H9 (cell line): Measurements from ENCODE around the gene PARPBP. TPM values are rescaled to one million over a fixed set of nuclear protein-coding genes. Genes with fewer than 3 reads are reported as not detected.
"Not testable (repeated sequence)": the region's sequence is repeated elsewhere in the genome, so short reads cannot be mapped to it uniquely, and the experiment has no call there.

Experiments used
- DNase-seq: peaks from one replicate; pipeline ENCODE4 v3.0.0-alpha.2; 2017
- H2AFZ ChIP-seq: one replicate; pipeline ENCODE4 v1.6.1; 2013; ENCODE audit warnings: mild to moderate bottlenecking, low read length, control low read depth, moderate library complexity
- H2AK5ac ChIP-seq: 2 replicates; pipeline ENCODE4 v1.6.1; 2013; ENCODE audit warnings: low read length, control low read depth, mixed read lengths; ENCODE audit not compliant: insufficient read length
- H2BK120ac ChIP-seq: one replicate; pipeline ENCODE4 v1.6.1; 2013; ENCODE audit warnings: low read depth, mild to moderate bottlenecking, low read length, control low read depth, inconsistent platforms; ENCODE audit not compliant: poor library complexity, severe bottlenecking
- H2BK12ac ChIP-seq: 2 replicates; pipeline ENCODE4 v1.6.1; 2013; ENCODE audit warnings: low read length, control low read depth, mixed read lengths, low read depth; ENCODE audit not compliant: insufficient read length
- H2BK15ac ChIP-seq: 2 replicates; pipeline ENCODE4 v1.6.1; 2013; ENCODE audit warnings: low read depth, low read length, control low read depth
- H2BK20ac ChIP-seq: one replicate; pipeline ENCODE4 v1.6.1; 2013; ENCODE audit warnings: low read depth, mild to moderate bottlenecking, low read length, control low read depth, inconsistent platforms; ENCODE audit not compliant: poor library complexity, severe bottlenecking
- H2BK5ac ChIP-seq: 2 replicates; pipeline ENCODE4 v1.6.1; 2013; ENCODE audit warnings: low read length, control low read depth, mixed read lengths; ENCODE audit not compliant: insufficient read length
- H3K14ac ChIP-seq: 2 replicates; pipeline ENCODE4 v1.6.1; 2013; ENCODE audit warnings: low read length, control low read depth; ENCODE audit not compliant: insufficient read depth
- H3K18ac ChIP-seq: 2 replicates; pipeline ENCODE4 v1.6.1; 2013; ENCODE audit warnings: low read depth, mild to moderate bottlenecking, mixed read lengths, low read length, control low read depth; ENCODE audit not compliant: insufficient read length
- H3K23ac ChIP-seq: 2 replicates; pipeline ENCODE4 v1.6.1; 2013; ENCODE audit warnings: low read length, control low read depth, mixed read lengths, low read depth; ENCODE audit not compliant: insufficient read length
- H3K23me2 ChIP-seq: 2 replicates; pipeline ENCODE4 v1.6.1; 2013; ENCODE audit warnings: low read depth, mild to moderate bottlenecking, mixed read lengths, low read length, control low read depth; ENCODE audit not compliant: insufficient read length, poor library complexity, severe bottlenecking
- H3K27ac ChIP-seq: 2 replicates; pipeline ENCODE4 v1.5.1; 2013; ENCODE audit warnings: low read length, control low read depth, mixed read lengths, low read depth; ENCODE audit not compliant: insufficient read length
- H3K27me3 ChIP-seq: 2 replicates; pipeline ENCODE4 v1.6.1; 2013; ENCODE audit warnings: low read length, control low read depth, inconsistent platforms; ENCODE audit not compliant: insufficient read depth
- H3K4ac ChIP-seq: 2 replicates; pipeline ENCODE4 v1.6.1; 2013; ENCODE audit warnings: low read depth, mild to moderate bottlenecking, control low read depth, inconsistent platforms, low read length, moderate library complexity
- H3K4me1 ChIP-seq: 2 replicates; pipeline ENCODE4 v1.6.1; 2013; ENCODE audit warnings: low read length, control low read depth, inconsistent platforms; ENCODE audit not compliant: insufficient read depth
- H3K4me2 ChIP-seq: 2 replicates; pipeline ENCODE4 v1.6.1; 2013; ENCODE audit warnings: low read length, control low read depth, mixed read lengths; ENCODE audit not compliant: insufficient read length, insufficient read depth
- H3K56ac ChIP-seq: 2 replicates; pipeline ENCODE4 v1.6.1; 2013; ENCODE audit warnings: low read depth, mild to moderate bottlenecking, mixed read lengths, low read length, control low read depth; ENCODE audit not compliant: insufficient read length
- H3K79me1 ChIP-seq: 2 replicates; pipeline ENCODE4 v1.6.1; 2013; ENCODE audit warnings: low read depth, mild to moderate bottlenecking, moderate library complexity, low read length, control low read depth, inconsistent platforms; ENCODE audit not compliant: insufficient read depth, poor library complexity, severe bottlenecking
- H3K79me2 ChIP-seq: 2 replicates; pipeline ENCODE4 v1.6.1; 2013; ENCODE audit warnings: low read length, control low read depth, inconsistent platforms; ENCODE audit not compliant: insufficient read depth
- H3K9ac ChIP-seq: 2 replicates; pipeline ENCODE4 v1.6.1; 2013; ENCODE audit warnings: low read length, control low read depth, mixed read lengths; ENCODE audit not compliant: insufficient read length; ENCODE audit errors: extremely low read depth
- H3K9me3 ChIP-seq: one replicate; pipeline ENCODE4 v1.6.1; 2013; ENCODE audit warnings: low read depth, low read length, inconsistent platforms; ENCODE audit not compliant: control insufficient read depth
- H3T11ph ChIP-seq: one replicate; pipeline ENCODE4 v1.6.1; 2013; ENCODE audit warnings: mild to moderate bottlenecking, low read length, control low read depth, inconsistent platforms
- H4K20me1 ChIP-seq: one replicate; pipeline ENCODE4 v1.6.1; 2013; ENCODE audit not compliant: control insufficient read depth, insufficient read length, insufficient read depth
- H4K5ac ChIP-seq: 2 replicates; pipeline ENCODE4 v1.6.1; 2013; ENCODE audit warnings: low read depth, mild to moderate bottlenecking, mixed read lengths, low read length, control low read depth; ENCODE audit not compliant: insufficient read length
- H4K8ac ChIP-seq: replicated peaks from 2 replicates; pipeline ENCODE4 v1.6.1; 2013; ENCODE audit warnings: low read length, control low read depth, mixed read lengths, low read depth; ENCODE audit not compliant: insufficient read length
- H4K91ac ChIP-seq: 2 replicates; pipeline ENCODE4 v1.6.1; 2013; ENCODE audit warnings: low read depth, mild to moderate bottlenecking, moderate library complexity, mixed read lengths, low read length, control low read depth; ENCODE audit not compliant: insufficient read length
- H3K27ac Mint-ChIP-seq, 3 experiments: 2 replicates in 2 of 3; 3 replicates in 1 of 3; pipeline ENCODE4 v1.8.0; 2020 to 2021; ENCODE audit warnings: mixed read lengths in 3 of 3, mild to moderate bottlenecking in 1 of 3, moderate library complexity in 1 of 3
- H3K27me3 Mint-ChIP-seq: 2 replicates; pipeline ENCODE4 v1.8.0; 2021; ENCODE audit warnings: low read depth, mild to moderate bottlenecking, moderate library complexity, mixed read lengths
- H3K36me3 Mint-ChIP-seq, 3 experiments: 2 replicates in 2 of 3; 3 replicates in 1 of 3; pipeline ENCODE4 v1.8.0; 2020 to 2021; ENCODE audit warnings: low read depth in 3 of 3, mixed read lengths in 3 of 3; ENCODE audit not compliant: insufficient read depth in 1 of 3
- H3K4me1 Mint-ChIP-seq, 2 experiments: 2 replicates each; pipeline ENCODE4 v1.8.0; 2020; ENCODE audit warnings: mixed read lengths in 2 of 2
- H3K4me3 Mint-ChIP-seq, 2 experiments: 2 replicates in 1 of 2; 3 replicates in 1 of 2; pipeline ENCODE4 v1.8.0; 2020 to 2021; ENCODE audit warnings: mild to moderate bottlenecking in 2 of 2, mixed read lengths in 2 of 2, moderate library complexity in 1 of 2
- H3K9me3 Mint-ChIP-seq, 2 experiments: 2 replicates in 1 of 2; 3 replicates in 1 of 2; pipeline ENCODE4 v1.8.0; 2020; ENCODE audit warnings: mild to moderate bottlenecking in 2 of 2, mixed read lengths in 2 of 2, moderate library complexity in 1 of 2
- WGBS: extraction: QIAGEN DNeasy Blood & Tissue Kit; methylation state at CpG from one replicate; pipeline ENCODE4 v1.1.7; 2013; ENCODE audit warnings: missing lambda C conversion rate, low lambda C conversion rate, mixed read lengths; ENCODE audit not compliant: insufficient read length; ENCODE audit errors: extremely low coverage; 5-methylcytosine and 5-hydroxymethylcytosine counted together
- total RNA-seq: library from RNA; stranded (reverse); gene quantifications from 2 replicates; pipeline ENCODE4 v1.2.1, GENCODE V29; 2021
- TF ChIP-seq, protein P1 (sequence below): fragments of 200-600 bp; sonication (generic); conservative IDR thresholded peaks from 3 replicates; pipeline ENCODE4 v1.8.0; 2021; ENCODE audit warnings: antibody characterized with exemption, mild to moderate bottlenecking

PARPBP gene
- total RNA-seq, 1 experiment from 2014 or later, result 32.1 TPM

DNA sequence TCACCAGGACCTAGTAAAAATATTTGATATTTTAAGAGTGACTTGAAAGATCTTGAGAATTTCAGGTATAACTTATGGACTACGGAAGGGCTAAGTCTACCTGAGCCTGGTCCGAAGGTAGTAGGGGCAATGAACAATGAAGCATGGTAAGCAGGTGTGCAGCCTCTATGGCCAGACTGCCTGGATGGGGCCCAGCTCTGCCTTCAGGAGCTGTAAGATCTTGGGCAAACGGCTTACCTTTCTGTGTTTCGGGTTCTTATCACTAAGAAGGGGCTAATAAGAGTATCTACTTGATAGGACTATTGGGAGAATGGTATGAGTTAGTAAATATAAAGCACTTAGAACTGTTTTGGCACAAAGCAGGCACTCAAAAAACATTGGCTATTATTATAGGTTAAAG, 39.1 kb upstream of the PARPBP start:
- no peaks in the 10 kb centered on the region for H4K20me1 ChIP-seq

DNA sequence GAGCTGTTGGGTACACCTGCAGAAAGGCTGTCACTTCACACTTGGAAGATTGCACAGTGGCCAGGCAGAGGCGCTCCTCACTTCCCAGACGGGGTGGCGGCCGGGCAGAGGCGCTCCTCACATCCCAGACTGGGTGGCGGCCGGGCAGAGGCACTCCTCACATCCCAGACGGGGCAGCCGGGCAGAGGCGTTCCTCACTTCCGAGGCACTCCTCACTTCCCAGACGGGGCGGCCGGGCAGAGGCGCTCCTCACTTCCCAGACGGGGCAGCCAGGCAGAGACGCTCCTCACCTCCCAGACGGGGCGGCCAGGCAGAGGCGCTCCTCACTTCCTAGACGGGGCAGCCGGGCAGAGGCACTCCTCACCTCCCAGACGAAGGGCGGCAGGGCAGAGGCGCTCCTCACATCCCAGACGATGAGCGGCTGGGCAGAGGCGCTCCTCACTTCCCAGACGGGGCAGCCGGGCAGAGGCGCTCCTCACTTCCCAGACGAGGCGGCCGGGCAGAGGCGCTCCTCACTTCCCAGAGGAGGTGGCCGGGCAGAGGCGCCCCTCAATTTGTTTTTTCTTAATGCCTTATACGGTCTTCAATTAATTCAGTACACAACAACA, 30.7 kb upstream of the PARPBP start:
- H3K27ac Mint-ChIP-seq, H4K20me1 ChIP-seq, H3K79me2 ChIP-seq, H3K9ac ChIP-seq, H3K18ac ChIP-seq, H3K27me3 ChIP-seq, DNase-seq, H3K56ac ChIP-seq, H2BK20ac ChIP-seq, H3K23me2 ChIP-seq, H2AFZ ChIP-seq, H2BK15ac ChIP-seq, H3K79me1 ChIP-seq, H4K5ac ChIP-seq, H3K27ac ChIP-seq, H3K14ac ChIP-seq, H3K4me3 Mint-ChIP-seq, H4K91ac ChIP-seq, H2BK12ac ChIP-seq, H2BK5ac ChIP-seq, H3T11ph ChIP-seq, H3K4me1 Mint-ChIP-seq, H3K4ac ChIP-seq, H3K23ac ChIP-seq, H2BK120ac ChIP-seq, H4K8ac ChIP-seq, H3K9me3 ChIP-seq, H3K4me1 ChIP-seq, H3K27me3 Mint-ChIP-seq, H3K4me2 ChIP-seq, H2AK5ac ChIP-seq: not testable (repeated sequence)
- H3K9me3 Mint-ChIP-seq, result peaks cover 10 to 11% of the 10 kb centered on the region in 2 experiments
- peaks cover 17 to 43% (median 39%) of the 10 kb centered on the region in 3 experiments for H3K36me3 Mint-ChIP-seq
- no CpG with 5 or more reads among the region's 38 CpGs for WGBS

More for the DNA sequence above, 39.1 kb upstream of the PARPBP start:
- Histone ChIP-seq H3K4me1 (no peaks in the 10 kb centered on the region), H3K4me2 (no peak overlapping the region), H4K8ac (no peak overlapping the region), H3K23ac (no peak overlapping the region), H3T11ph (no peak overlapping the region), H3K79me1 (no peaks in the 10 kb centered on the region), H3K56ac (no peak overlapping the region), H2BK12ac (no peak overlapping the region), H2AK5ac (no peak overlapping the region), H3K18ac (no peak overlapping the region), H3K79me2 (no peaks in the 10 kb centered on the region), H2BK15ac (no peak overlapping the region), H3K4ac (no peak overlapping the region), H3K27me3 (no peaks in the 10 kb centered on the region), H3K27ac (no peak overlapping the region), H3K9me3 (no peaks in the 10 kb centered on the region), H2BK5ac (no peak overlapping the region), H2AFZ (no peak overlapping the region), H2BK20ac (no peak overlapping the region), H3K9ac (no peak overlapping the region), H3K14ac (no peak overlapping the region), H4K91ac (no peak overlapping the region), H2BK120ac (no peak overlapping the region), H4K5ac (no peak overlapping the region), H3K23me2 (no peaks in the 10 kb centered on the region)
- H3K4me3 Mint-ChIP-seq, result no peak overlapping the region
- peaks cover 10 to 53% (median 39%) of the 10 kb centered on the region in 3 experiments; a peak in 6 of 7 replicates for H3K36me3 Mint-ChIP-seq
- H3K27ac Mint-ChIP-seq, result no peak overlapping the region
- no CpG with 5 or more reads among the region's 4 CpGs for WGBS
- TF ChIP-seq, protein P1, sequence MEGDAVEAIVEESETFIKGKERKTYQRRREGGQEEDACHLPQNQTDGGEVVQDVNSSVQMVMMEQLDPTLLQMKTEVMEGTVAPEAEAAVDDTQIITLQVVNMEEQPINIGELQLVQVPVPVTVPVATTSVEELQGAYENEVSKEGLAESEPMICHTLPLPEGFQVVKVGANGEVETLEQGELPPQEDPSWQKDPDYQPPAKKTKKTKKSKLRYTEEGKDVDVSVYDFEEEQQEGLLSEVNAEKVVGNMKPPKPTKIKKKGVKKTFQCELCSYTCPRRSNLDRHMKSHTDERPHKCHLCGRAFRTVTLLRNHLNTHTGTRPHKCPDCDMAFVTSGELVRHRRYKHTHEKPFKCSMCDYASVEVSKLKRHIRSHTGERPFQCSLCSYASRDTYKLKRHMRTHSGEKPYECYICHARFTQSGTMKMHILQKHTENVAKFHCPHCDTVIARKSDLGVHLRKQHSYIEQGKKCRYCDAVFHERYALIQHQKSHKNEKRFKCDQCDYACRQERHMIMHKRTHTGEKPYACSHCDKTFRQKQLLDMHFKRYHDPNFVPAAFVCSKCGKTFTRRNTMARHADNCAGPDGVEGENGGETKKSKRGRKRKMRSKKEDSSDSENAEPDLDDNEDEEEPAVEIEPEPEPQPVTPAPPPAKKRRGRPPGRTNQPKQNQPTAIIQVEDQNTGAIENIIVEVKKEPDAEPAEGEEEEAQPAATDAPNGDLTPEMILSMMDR, result no peak
- no peaks in the 10 kb centered on the region for H3K9me3 Mint-ChIP-seq
- no peaks in the 10 kb centered on the region for H3K4me1 Mint-ChIP-seq
- H3K27me3 Mint-ChIP-seq, result no peaks in the 10 kb centered on the region
- DNase-seq, result no peak
